Measurements from ENCODE around the gene KRT4. TPM values are rescaled to one million over a fixed set of nuclear protein-coding genes. Genes with fewer than 3 reads are reported as not detected.

KRT4 gene
- total RNA-seq, 1 donor from 2014 or later = not detected

- Histone ChIP-seq H3K36me3 (ENCODE audit: control insufficient read depth, insufficient read depth, low read length) (no peaks in the 10 kb centered on the region), H3K4me3 (ENCODE audit: low read depth, low read length) (no peak overlapping the region), H3K27me3 (ENCODE audit: control insufficient read depth, insufficient read depth, low read length) (no peaks in the 10 kb centered on the region)
- no peak for DNase-seq (ENCODE audit: low read depth)
- no peak for TF ChIP-seq CTCF (IDR thresholded peaks at IDR 0.05; ENCODE audit: insufficient read depth, low read length, poor library complexity, severe bottlenecking)
Measured at GRCh38 chr12:52800259-52800917, 13.5 kb downstream of the KRT4 start.

DNA sequence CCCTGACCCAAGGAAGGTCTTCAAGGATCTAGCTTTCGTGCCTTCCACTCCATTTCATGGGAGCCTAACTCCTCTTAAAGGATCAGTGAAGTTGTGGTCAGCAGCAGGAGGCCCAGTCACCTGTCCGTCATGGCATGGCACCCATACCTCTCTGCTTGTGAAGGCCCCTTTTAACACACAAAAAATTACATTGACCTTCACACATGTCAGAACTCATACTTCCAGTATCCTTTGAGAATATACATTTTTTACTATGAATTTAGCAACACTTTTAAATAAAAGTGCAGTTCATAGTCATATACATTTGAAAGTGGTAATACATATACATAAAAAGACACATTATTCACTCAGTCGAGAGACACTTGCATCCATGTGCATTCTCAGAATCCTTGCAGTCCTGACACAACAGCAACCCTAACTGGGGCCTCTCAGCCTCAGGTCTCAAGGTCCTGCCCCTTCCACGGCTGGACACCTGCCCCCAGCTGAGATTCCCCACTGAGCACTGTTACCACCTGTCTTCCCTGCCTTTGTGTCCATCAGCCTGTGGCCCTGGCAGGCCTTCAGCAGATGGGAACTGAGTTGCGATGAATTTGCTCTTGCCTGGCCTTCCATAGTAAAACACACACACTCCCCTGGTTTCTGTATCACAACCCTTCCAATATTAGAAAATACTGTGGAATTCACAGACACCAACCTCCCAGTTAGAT lies 14.3 kb downstream of the KRT4 start:
- Histone ChIP-seq H3K36me3 (ENCODE audit: control insufficient read depth, insufficient read depth, low read length) (no peaks in the 10 kb centered on the region), H3K27me3 (ENCODE audit: control insufficient read depth, insufficient read depth, low read length) (no peaks in the 10 kb centered on the region), H3K4me3 (ENCODE audit: low read depth, low read length) (no peak overlapping the region)
- DNase-seq (ENCODE audit: low read depth) = no peak
- TF ChIP-seq CTCF (IDR thresholded peaks at IDR 0.05; ENCODE audit: insufficient read depth, low read length, poor library complexity, severe bottlenecking) = no peak

DNA sequence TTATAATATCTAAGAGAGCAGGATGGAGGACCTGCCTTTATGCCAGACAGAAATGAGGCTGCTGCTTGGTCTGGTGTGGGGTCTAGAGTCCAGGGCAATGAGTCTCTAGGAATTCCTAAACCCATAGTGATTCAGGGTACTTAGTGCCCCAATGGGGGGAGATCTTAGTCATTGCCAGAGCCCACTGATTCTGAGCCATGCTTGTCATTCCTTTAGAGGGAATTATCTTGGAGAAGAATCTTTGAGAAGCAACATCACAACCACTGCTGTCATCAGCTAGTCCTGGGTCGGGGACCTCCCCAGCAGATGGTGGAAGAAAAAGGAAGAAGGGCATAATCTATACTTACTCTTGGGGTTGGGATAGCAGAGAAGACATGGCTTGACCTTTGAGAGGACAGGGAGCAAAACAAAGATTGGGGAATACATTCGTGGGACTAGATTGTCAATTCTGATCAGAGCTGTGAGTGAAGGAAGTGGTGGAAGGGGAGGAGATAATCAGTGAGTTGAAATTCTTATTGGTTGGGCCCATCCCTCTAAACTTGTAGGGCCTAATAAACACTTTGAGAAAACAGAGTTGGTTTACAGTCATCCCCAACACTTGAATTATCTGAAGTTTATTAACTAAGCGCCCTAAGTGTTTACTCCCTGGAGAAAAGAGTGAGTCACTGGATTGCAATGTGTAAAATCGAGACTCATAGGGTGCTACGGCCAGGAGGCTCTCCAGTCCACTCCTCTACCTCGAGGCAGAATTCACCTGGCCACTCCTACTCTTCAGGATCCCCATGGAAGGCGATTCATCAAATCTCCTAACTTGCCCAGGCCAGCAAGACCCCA lies 15.0 kb downstream of the KRT4 start:
- no peaks in the 10 kb centered on the region for H3K27me3 ChIP-seq (ENCODE audit: control insufficient read depth, insufficient read depth, low read length)
- no peak for TF ChIP-seq CTCF (IDR thresholded peaks at IDR 0.05; ENCODE audit: insufficient read depth, low read length, poor library complexity, severe bottlenecking)
- no peak overlapping the region for H3K4me3 ChIP-seq (ENCODE audit: low read depth, low read length)
- peak; percentile 56 for DNase-seq (ENCODE audit: low read depth)
- H3K36me3 ChIP-seq (ENCODE audit: control insufficient read depth, insufficient read depth, low read length) = no peaks in the 10 kb centered on the region

DNA sequence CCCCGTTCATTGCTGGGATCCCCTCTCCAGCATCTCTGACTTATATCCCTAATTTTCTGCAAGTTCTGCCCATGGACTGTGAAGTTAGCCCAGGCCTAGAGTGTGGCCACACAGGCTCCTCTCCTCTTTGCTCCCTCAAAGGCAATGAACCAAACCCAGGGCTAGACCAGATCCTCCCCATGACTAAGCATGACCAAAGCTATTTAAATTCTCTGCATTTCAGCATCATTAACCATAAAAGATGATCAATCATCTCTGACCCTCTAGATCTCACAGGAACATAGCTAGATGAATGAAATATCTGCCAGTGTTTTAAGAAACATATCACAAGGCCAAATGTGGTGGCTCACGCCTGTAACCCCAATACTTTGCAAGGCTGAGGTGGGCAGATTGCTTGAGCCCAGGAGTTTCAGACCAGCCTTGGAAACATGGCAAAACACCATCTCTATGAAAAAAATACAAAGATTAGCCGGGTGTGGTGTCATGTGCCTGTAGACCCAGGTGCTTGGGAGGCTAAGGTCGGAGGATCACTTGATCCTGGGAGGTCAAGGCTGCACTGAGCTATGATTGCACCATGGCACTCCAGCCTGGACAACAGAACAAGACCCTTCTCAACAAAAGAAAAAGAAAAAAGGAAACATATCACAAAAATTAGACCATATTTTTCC lies 15.8 kb downstream of the KRT4 start:
- DNase-seq (ENCODE audit: low read depth) = peak; percentile 35
- H3K4me3 ChIP-seq (ENCODE audit: low read depth, low read length) = no peak overlapping the region
- H3K27me3 ChIP-seq (ENCODE audit: control insufficient read depth, insufficient read depth, low read length) = no peaks in the 10 kb centered on the region
- no peak for TF ChIP-seq CTCF (IDR thresholded peaks at IDR 0.05; ENCODE audit: insufficient read depth, low read length, poor library complexity, severe bottlenecking)
- no peaks in the 10 kb centered on the region for H3K36me3 ChIP-seq (ENCODE audit: control insufficient read depth, insufficient read depth, low read length)

- DNase-seq (ENCODE audit: low read depth) = no peak
Measured at GRCh38 chr12:52797529-52797894, 16.4 kb downstream of the KRT4 start.

More at GRCh38 chr12:52797529-52797894, 16.4 kb downstream of the KRT4 start:
- TF ChIP-seq CTCF (IDR thresholded peaks at IDR 0.05; ENCODE audit: insufficient read depth, low read length, poor library complexity, severe bottlenecking) = no peak
- H3K36me3 ChIP-seq (ENCODE audit: control insufficient read depth, insufficient read depth, low read length) = no peaks in the 10 kb centered on the region
- no peaks in the 10 kb centered on the region for H3K27me3 ChIP-seq (ENCODE audit: control insufficient read depth, insufficient read depth, low read length)
- H3K4me3 ChIP-seq (ENCODE audit: low read depth, low read length) = no peak overlapping the region

Measured in kidney epithelial cell (primary cell).